ENCODE results near the gene UNKL.

UNKL gene

DNA sequence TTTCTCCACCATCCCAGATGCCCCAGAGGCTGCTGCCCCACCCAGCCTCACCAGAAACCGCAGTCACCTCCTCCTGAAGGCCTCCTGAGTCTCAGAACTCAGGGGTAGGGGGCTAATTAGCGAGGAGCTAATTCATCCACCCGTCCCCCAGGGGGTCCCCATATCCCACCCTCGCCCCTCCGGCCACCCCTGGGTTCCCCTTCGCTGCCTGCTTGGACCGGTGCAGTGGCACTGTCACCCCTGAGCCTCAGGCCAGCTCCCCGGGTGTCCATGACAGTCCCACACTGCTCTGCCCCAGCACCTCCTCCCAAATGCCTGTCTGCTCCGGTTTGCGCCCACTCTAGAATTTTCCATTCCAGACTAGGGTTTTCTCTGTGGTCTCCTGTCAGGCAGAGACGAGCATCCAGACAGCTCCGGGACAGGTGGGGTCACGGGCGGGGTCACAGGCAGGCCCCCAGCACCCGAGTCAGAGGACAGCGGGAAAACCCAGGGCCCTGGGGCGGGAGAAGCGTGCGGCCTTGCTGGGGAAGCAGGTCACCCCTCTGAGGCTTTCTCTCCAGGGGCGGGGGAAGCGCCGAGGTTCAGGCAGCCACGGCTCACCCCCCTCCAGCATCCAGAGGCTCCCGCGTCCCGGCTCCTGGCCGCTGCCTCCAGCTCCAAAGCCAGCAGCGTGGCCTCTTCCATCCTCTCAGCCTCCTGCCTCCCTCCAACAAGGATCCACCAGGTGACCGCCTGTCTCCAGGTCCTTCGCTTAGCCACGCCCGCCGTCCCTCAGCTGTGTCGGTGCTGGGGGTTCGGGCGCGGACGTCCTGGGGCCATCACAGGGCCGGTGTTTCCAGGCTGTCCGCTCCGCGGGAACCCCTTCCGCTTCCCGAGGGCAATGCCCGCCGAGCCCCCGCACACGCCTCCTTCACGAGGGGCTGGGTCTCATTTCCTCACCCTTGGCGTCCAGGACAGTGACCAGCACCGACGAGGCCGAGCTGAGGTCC is 13.3 kb upstream of the UNKL start:
- DNase-seq (ENCODE audit: low spot score) = no peak
- TF ChIP-seq, protein P1, sequence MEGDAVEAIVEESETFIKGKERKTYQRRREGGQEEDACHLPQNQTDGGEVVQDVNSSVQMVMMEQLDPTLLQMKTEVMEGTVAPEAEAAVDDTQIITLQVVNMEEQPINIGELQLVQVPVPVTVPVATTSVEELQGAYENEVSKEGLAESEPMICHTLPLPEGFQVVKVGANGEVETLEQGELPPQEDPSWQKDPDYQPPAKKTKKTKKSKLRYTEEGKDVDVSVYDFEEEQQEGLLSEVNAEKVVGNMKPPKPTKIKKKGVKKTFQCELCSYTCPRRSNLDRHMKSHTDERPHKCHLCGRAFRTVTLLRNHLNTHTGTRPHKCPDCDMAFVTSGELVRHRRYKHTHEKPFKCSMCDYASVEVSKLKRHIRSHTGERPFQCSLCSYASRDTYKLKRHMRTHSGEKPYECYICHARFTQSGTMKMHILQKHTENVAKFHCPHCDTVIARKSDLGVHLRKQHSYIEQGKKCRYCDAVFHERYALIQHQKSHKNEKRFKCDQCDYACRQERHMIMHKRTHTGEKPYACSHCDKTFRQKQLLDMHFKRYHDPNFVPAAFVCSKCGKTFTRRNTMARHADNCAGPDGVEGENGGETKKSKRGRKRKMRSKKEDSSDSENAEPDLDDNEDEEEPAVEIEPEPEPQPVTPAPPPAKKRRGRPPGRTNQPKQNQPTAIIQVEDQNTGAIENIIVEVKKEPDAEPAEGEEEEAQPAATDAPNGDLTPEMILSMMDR (IDR thresholded peaks at IDR 0.05; ENCODE audit: extremely low read depth, insufficient read depth, missing control alignments) = no peak
- in situ Hi-C loops (cut with MboI; ENCODE audit: low pct_unique_long_range_greater_than_20kb, low sequenced_read_pairs, unreplicated experiment) = no loop called here

DNA sequence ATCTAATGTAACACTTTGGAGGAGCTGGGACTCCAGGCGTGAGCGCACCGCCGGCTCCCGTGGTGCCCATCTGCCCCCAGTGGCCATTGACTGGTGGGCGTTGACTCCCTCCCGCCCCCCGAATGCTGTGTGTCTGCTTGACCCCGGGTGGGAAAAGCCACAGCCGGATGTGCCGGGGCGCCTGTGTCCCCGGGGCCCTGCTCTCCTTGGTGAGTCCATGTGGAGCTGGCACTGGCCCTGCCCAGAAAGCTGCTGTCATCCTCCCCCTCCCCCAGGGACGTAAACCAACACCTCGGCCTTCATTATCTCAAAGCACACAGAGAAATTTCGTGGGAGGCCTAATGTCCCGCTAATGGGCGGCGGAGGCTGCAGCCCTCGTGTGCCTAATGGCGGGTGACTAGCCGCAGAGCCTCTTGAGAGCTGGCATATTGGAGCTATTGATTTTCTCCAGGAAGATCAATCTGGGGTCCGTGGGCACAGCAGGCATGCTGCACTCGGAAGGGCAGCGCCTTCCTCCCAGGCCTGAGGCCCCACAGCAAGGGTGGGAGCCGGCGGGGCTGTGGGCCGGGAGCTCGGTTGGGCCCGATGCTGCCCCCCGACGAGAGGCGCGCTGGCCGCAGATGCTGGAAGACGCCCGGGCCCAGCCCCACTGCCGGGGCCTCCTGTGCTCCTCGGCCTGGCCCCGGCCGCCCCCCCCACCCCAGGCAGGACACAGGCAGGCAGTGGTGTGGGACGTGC is 12.4 kb upstream of the UNKL start:
- DNase-seq (ENCODE audit: low spot score) = no peak
- in situ Hi-C loops (cut with MboI; ENCODE audit: low pct_unique_long_range_greater_than_20kb, low sequenced_read_pairs, unreplicated experiment) = no loop called here
- TF ChIP-seq, protein P1 (IDR thresholded peaks at IDR 0.05; ENCODE audit: extremely low read depth, insufficient read depth, missing control alignments) = no peak

GRCh38 chr16:1425616-1426370 is 11.3 kb upstream of the UNKL start:
- no peak for DNase-seq (ENCODE audit: low spot score)
- TF ChIP-seq, protein P1 (IDR thresholded peaks at IDR 0.05; ENCODE audit: extremely low read depth, insufficient read depth, missing control alignments) = no peak
- in situ Hi-C loops (cut with MboI; ENCODE audit: low pct_unique_long_range_greater_than_20kb, low sequenced_read_pairs, unreplicated experiment) = no loop called here

DNA sequence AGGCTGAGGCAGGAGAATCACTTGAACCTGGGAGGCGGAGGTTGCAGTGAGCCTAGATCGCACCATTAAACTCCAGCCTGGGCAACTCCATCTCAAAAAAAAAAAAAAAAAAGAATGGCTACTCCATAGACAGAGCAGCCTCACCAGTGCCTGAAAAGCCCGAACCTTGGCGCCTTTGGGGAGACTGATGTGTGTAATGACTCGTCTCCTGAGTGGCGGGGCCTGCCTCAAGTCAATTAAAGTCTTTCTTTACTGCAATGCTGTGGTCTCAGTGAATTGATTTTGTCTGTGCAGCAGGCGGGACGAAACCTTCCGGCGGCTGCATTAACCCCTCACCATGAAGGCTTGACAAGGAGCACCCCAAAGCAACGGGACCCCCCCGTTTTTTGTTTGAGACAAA is 9.5 kb upstream of the UNKL start:
- no peak for DNase-seq (ENCODE audit: low spot score)
- TF ChIP-seq, protein P1 (IDR thresholded peaks at IDR 0.05; ENCODE audit: extremely low read depth, insufficient read depth, missing control alignments) = no peak
- in situ Hi-C loops (cut with MboI; ENCODE audit: low pct_unique_long_range_greater_than_20kb, low sequenced_read_pairs, unreplicated experiment) = no loop called here

- TF ChIP-seq, protein P1 (IDR thresholded peaks at IDR 0.05; ENCODE audit: extremely low read depth, insufficient read depth, missing control alignments) = no peak
- in situ Hi-C loops (cut with MboI; ENCODE audit: low pct_unique_long_range_greater_than_20kb, low sequenced_read_pairs, unreplicated experiment) = no loop called here
- no peak for DNase-seq (ENCODE audit: low spot score)
Observed at GRCh38 chr16:1422076-1422475, 7.6 kb upstream of the UNKL start.

GRCh38 chr16:1420111-1420539 is 5.6 kb upstream of the UNKL start:
- no peak for DNase-seq (ENCODE audit: low spot score)
- TF ChIP-seq, protein P1 (IDR thresholded peaks at IDR 0.05; ENCODE audit: extremely low read depth, insufficient read depth, missing control alignments) = no peak
- in situ Hi-C loops (cut with MboI; ENCODE audit: low pct_unique_long_range_greater_than_20kb, low sequenced_read_pairs, unreplicated experiment) = no loop called here

Data from GM13977 (cell line).